ENCODE results near the gene CDK18.
"Not testable (repeated sequence)": the region's sequence is repeated elsewhere in the genome, so short reads cannot be mapped to it uniquely, and the experiment has no call there.

Gene CDK18

DNA sequence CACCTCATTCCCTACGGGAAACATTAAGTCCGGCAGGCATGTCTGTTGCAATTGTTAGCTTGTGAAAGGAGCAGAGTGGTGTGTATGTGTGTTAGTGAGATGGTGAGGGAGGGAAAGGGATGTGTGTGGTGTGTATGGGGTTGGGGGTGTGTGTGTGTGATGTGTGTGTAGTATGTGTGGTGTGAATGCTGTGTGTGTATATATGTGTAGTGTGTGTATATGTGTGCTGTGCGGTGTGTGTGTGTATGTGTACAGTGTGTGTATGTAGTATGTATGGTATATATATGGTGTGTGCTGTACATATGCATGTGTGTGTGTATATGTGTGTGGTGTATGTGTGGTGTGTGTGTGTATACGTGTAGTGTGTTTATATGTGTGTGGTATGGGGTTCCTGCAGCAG lies 27.8 kb upstream of the CDK18 start:
- TF ChIP-seq SPI1 (IDR thresholded peaks at IDR 0.05; ENCODE audit: borderline replicate concordance, low read depth) (no peak), GABPA (IDR thresholded peaks at IDR 0.05; ENCODE audit: low read depth) (no peak), POLR2AphosphoS5 (IDR thresholded peaks at IDR 0.05; ENCODE audit: low read depth) (no peak)
- TF ChIP-seq, protein P1, sequence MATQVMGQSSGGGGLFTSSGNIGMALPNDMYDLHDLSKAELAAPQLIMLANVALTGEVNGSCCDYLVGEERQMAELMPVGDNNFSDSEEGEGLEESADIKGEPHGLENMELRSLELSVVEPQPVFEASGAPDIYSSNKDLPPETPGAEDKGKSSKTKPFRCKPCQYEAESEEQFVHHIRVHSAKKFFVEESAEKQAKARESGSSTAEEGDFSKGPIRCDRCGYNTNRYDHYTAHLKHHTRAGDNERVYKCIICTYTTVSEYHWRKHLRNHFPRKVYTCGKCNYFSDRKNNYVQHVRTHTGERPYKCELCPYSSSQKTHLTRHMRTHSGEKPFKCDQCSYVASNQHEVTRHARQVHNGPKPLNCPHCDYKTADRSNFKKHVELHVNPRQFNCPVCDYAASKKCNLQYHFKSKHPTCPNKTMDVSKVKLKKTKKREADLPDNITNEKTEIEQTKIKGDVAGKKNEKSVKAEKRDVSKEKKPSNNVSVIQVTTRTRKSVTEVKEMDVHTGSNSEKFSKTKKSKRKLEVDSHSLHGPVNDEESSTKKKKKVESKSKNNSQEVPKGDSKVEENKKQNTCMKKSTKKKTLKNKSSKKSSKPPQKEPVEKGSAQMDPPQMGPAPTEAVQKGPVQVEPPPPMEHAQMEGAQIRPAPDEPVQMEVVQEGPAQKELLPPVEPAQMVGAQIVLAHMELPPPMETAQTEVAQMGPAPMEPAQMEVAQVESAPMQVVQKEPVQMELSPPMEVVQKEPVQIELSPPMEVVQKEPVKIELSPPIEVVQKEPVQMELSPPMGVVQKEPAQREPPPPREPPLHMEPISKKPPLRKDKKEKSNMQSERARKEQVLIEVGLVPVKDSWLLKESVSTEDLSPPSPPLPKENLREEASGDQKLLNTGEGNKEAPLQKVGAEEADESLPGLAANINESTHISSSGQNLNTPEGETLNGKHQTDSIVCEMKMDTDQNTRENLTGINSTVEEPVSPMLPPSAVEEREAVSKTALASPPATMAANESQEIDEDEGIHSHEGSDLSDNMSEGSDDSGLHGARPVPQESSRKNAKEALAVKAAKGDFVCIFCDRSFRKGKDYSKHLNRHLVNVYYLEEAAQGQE (IDR thresholded peaks at IDR 0.05; ENCODE audit: insufficient replicate concordance, low read depth) = no peak
- TF ChIP-seq, protein P2, sequence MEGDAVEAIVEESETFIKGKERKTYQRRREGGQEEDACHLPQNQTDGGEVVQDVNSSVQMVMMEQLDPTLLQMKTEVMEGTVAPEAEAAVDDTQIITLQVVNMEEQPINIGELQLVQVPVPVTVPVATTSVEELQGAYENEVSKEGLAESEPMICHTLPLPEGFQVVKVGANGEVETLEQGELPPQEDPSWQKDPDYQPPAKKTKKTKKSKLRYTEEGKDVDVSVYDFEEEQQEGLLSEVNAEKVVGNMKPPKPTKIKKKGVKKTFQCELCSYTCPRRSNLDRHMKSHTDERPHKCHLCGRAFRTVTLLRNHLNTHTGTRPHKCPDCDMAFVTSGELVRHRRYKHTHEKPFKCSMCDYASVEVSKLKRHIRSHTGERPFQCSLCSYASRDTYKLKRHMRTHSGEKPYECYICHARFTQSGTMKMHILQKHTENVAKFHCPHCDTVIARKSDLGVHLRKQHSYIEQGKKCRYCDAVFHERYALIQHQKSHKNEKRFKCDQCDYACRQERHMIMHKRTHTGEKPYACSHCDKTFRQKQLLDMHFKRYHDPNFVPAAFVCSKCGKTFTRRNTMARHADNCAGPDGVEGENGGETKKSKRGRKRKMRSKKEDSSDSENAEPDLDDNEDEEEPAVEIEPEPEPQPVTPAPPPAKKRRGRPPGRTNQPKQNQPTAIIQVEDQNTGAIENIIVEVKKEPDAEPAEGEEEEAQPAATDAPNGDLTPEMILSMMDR (IDR thresholded peaks at IDR 0.05; ENCODE audit: insufficient read depth, low read length) = no peak
- no peak for DNase-seq (ENCODE audit: low read depth in 1 of 2, low spot score in 1 of 2)
- Histone ChIP-seq H3K27ac (replicated peaks) (no peak overlapping the region), H3K4me3 (replicated peaks; ENCODE audit: insufficient read depth, low read length) (no peak overlapping the region), H3K27me3 (ENCODE audit: insufficient read depth, poor library complexity, severe bottlenecking) (peaks cover 16% of the 10 kb centered on the region)

DNA sequence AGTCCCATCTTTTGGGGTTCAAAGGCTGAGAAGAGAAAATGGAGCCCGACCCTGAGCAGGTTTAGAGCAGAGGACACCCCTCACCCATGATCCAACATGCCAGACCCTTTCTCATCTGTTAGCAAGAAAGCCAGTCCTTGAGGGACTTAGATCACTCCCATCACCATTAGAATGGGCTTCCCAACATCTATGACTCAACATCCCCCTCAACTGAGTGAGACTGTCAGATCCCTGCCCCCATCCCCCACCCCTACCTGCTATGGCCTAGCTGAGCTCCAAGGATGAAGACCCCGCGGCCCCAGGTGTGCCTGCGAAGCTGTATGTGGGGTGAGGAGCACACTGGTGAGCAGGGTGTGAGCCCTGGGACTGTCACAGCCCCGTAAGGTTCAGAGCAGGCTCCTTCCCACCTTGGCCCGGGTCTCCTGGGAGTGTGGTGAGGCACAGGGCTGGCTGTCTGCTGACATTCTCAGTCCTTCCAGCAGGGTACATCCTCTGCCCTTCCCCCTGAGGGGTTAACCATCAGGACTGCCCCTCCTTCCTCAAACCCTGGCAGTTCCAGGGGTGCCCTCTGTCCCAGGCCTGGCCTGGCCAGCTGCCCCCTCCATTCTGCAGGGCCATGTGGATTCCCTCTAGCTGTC lies 27.2 kb upstream of the CDK18 start:
- TF ChIP-seq, protein P2 (IDR thresholded peaks at IDR 0.05; ENCODE audit: insufficient read depth, low read length) = no peak
- no peak for TF ChIP-seq SPI1 (IDR thresholded peaks at IDR 0.05; ENCODE audit: borderline replicate concordance, low read depth)
- TF ChIP-seq POLR2AphosphoS5 (IDR thresholded peaks at IDR 0.05; ENCODE audit: low read depth) = no peak
- TF ChIP-seq GABPA (IDR thresholded peaks at IDR 0.05; ENCODE audit: low read depth) = no peak
- DNase-seq (ENCODE audit: low read depth in 1 of 2, low spot score in 1 of 2) = no peak
- Histone ChIP-seq H3K27me3 (ENCODE audit: insufficient read depth, poor library complexity, severe bottlenecking) (peaks cover 17% of the 10 kb centered on the region), H3K4me3 (replicated peaks; ENCODE audit: insufficient read depth, low read length) (no peak overlapping the region), H3K27ac (replicated peaks) (no peak overlapping the region)

DNA sequence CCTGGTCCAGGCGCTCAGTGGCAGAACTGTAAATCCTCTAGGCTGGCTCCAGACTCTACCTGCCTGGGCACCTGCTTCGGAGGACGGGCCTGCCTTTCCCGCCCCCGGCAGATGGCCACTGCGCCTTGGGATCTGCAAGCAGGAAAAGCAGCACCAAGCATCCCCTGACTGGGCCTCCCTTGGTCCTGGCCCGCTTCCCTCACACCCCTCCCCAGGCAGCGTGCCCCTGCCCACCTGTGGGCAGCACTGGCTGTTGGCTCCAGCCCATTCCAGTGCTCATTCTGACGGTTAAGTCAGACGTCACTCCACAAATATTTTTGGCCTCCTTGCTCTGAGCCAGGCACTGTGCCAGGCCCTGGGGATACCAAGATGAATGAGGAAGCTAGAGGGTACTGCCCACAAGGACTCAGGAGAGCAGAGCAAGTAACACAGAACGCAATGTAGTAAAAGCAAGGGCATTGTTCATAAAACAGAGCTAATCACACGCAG lies 26.7 kb upstream of the CDK18 start:
- Histone ChIP-seq H3K27ac (replicated peaks) (no peak overlapping the region), H3K4me3 (replicated peaks; ENCODE audit: insufficient read depth, low read length) (no peak overlapping the region), H3K27me3 (ENCODE audit: insufficient read depth, poor library complexity, severe bottlenecking) (peaks cover 18% of the 10 kb centered on the region)
- TF ChIP-seq SPI1 (IDR thresholded peaks at IDR 0.05; ENCODE audit: borderline replicate concordance, low read depth) (no peak), POLR2AphosphoS5 (IDR thresholded peaks at IDR 0.05; ENCODE audit: low read depth) (no peak), GABPA (IDR thresholded peaks at IDR 0.05; ENCODE audit: low read depth) (no peak)
- TF ChIP-seq, protein P1 (IDR thresholded peaks at IDR 0.05; ENCODE audit: insufficient replicate concordance, low read depth) = no peak
- TF ChIP-seq, protein P2 (IDR thresholded peaks at IDR 0.05; ENCODE audit: insufficient read depth, low read length) = no peak
- DNase-seq (ENCODE audit: low read depth in 1 of 2, low spot score in 1 of 2) = no peak

DNA sequence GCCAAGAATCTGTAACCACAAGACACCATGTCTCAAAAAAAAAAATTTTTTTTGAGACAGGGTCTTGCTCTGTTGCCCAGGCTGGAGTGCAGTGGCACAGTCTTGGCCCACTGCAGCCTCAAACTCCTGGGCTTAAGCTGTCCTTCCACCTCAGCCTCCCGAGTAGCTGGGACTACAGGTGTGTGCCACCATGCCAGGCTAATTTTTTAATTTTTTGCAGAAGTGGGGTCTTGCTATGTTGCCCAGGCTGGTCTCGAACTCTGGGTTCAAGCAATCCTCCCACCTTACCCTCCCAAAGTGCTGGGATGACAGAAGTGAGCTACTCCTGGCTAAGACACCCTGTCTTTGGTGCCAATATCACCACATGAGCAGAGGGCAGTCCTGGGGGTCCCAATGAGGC lies 25.5 kb upstream of the CDK18 start:
- not testable (repeated sequence) for DNase-seq (ENCODE audit: low read depth in 1 of 2, low spot score in 1 of 2); H3K27ac ChIP-seq (replicated peaks); H3K4me3 ChIP-seq (replicated peaks; ENCODE audit: insufficient read depth, low read length)
- peaks cover 24% of the 10 kb centered on the region for H3K27me3 ChIP-seq (ENCODE audit: insufficient read depth, poor library complexity, severe bottlenecking)
